ENCODE results near the gene GPR137.

Gene GPR137

DNA sequence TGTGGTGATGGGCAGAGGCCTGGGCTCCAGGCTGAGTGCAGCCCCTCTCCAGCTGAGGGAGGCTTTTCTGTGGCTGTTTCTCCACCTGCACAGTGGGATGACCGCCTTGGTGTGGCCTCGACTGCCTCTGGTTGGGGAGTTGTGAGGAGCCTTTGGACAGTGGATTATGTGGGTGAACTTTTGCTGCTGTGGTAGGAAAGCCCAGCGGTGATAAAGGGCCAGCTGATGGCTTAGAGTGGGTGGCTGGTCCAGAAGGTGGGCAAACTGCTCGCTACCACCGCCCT is 18.3 kb downstream of the GPR137 start:
- TF ChIP-seq ZNF335 (tag by site-specific recombination; conservative IDR thresholded peaks at IDR 0.05) (no peak), ZNF449 (tag by site-specific recombination; IDR thresholded peaks at IDR 0.05) (no peak), MZF1 (tag by site-specific recombination; IDR thresholded peaks at IDR 0.05; ENCODE audit: borderline replicate concordance) (no peak), PRDM2 (tag by site-specific recombination; IDR thresholded peaks at IDR 0.05; ENCODE audit: borderline replicate concordance) (no peak), GLI2 (tag by site-specific recombination; IDR thresholded peaks at IDR 0.05; ENCODE audit: borderline replicate concordance, low read depth) (no peak), ZNF202 (tag by site-specific recombination; IDR thresholded peaks at IDR 0.05; ENCODE audit: borderline replicate concordance) (no peak), ZNF16 (tag by site-specific recombination; IDR thresholded peaks at IDR 0.05; ENCODE audit: low read depth) (no peak)
- TF ChIP-seq, protein P1, sequence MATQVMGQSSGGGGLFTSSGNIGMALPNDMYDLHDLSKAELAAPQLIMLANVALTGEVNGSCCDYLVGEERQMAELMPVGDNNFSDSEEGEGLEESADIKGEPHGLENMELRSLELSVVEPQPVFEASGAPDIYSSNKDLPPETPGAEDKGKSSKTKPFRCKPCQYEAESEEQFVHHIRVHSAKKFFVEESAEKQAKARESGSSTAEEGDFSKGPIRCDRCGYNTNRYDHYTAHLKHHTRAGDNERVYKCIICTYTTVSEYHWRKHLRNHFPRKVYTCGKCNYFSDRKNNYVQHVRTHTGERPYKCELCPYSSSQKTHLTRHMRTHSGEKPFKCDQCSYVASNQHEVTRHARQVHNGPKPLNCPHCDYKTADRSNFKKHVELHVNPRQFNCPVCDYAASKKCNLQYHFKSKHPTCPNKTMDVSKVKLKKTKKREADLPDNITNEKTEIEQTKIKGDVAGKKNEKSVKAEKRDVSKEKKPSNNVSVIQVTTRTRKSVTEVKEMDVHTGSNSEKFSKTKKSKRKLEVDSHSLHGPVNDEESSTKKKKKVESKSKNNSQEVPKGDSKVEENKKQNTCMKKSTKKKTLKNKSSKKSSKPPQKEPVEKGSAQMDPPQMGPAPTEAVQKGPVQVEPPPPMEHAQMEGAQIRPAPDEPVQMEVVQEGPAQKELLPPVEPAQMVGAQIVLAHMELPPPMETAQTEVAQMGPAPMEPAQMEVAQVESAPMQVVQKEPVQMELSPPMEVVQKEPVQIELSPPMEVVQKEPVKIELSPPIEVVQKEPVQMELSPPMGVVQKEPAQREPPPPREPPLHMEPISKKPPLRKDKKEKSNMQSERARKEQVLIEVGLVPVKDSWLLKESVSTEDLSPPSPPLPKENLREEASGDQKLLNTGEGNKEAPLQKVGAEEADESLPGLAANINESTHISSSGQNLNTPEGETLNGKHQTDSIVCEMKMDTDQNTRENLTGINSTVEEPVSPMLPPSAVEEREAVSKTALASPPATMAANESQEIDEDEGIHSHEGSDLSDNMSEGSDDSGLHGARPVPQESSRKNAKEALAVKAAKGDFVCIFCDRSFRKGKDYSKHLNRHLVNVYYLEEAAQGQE (tag by site-specific recombination; IDR thresholded peaks at IDR 0.05), result no peak
- TF ChIP-seq, protein P2, sequence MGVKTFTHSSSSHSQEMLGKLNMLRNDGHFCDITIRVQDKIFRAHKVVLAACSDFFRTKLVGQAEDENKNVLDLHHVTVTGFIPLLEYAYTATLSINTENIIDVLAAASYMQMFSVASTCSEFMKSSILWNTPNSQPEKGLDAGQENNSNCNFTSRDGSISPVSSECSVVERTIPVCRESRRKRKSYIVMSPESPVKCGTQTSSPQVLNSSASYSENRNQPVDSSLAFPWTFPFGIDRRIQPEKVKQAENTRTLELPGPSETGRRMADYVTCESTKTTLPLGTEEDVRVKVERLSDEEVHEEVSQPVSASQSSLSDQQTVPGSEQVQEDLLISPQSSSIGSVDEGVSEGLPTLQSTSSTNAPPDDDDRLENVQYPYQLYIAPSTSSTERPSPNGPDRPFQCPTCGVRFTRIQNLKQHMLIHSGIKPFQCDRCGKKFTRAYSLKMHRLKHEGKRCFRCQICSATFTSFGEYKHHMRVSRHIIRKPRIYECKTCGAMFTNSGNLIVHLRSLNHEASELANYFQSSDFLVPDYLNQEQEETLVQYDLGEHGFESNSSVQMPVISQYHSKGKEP (tag by site-specific recombination; IDR thresholded peaks at IDR 0.05), result no peak
- Histone ChIP-seq H3K4me1 (ENCODE audit: control insufficient read depth, insufficient read depth, low read length) (no peaks in the 10 kb centered on the region), H3K36me3 (ENCODE audit: control insufficient read depth in 2 of 2, insufficient read depth in 1 of 2, low read length in 2 of 2) (peaks cover 0 to 5% of the 10 kb centered on the region in 2 experiments; a peak in 1 of 3 replicates), H3K27ac (ENCODE audit: extremely low read depth, low read depth, low read length) (no peak overlapping the region), H3K9me3 (ENCODE audit: control insufficient read depth, insufficient read depth, low read depth, low read length) (no peaks in the 10 kb centered on the region), H3K4me3 (ENCODE audit: low read depth, low read length) (no peak overlapping the region)
- POLR2A ChIA-PET, result interaction anchor here (0.9 to 3.6 kb wide), 11 partner anchors 14 to 1463 kb away, joined by 3 to 43 read pairs (median 7); partner anchors contain the start of genes BAD, FKBP2, GPR137 and PRDX5
- CTCF ChIA-PET, result interaction anchor here (0.6 to 5.8 kb wide), 30 partner anchors 8 to 1543 kb away, joined by 3 to 81 read pairs (median 5); partner anchors contain the start of genes FERMT3, FKBP2, PLCB3 and PPP1R14B
